ENCODE results near the gene TJP1.
A peak's percentile ranks its signal among the peaks of the same experiment; 100 is the strongest.

TJP1 gene

GRCh38 chr15:29822100-29822683 lies at the start of gene TJP1:
Gene TJP1, minus strand, starts transcription at chr15:29822468. Its CDS starts 440 bp downstream, at chr15:29822028.
- peak; percentile 88 for DNase-seq

GRCh38 chr15:29871401-29871800 lies 49.1 kb upstream of the TJP1 start:
- DNase-seq, result no peak

GRCh38 chr15:29870495-29871151 lies 48.4 kb upstream of the TJP1 start:
- DNase-seq, result no peak

- DNase-seq, result no peak
Measured at GRCh38 chr15:29867241-29868000, 45.2 kb upstream of the TJP1 start.

- DNase-seq, result no peak
Measured at GRCh38 chr15:29866337-29866736, 44.1 kb upstream of the TJP1 start.

GRCh38 chr15:29864501-29864900 lies 42.2 kb upstream of the TJP1 start:
- no peak for DNase-seq

- DNase-seq, result no peak
Measured at GRCh38 chr15:29863438-29863837, 41.2 kb upstream of the TJP1 start.

- DNase-seq, result no peak
Measured at GRCh38 chr15:29862271-29862670, 40.0 kb upstream of the TJP1 start.

GRCh38 chr15:29860872-29861271 lies 38.6 kb upstream of the TJP1 start:
- DNase-seq, result no peak

GRCh38 chr15:29859973-29860715 lies 37.9 kb upstream of the TJP1 start:
- DNase-seq, result no peak

GRCh38 chr15:29859293-29859692 lies 37.0 kb upstream of the TJP1 start:
- no peak for DNase-seq

- DNase-seq, result no peak
Measured at GRCh38 chr15:29857221-29857789, 35.0 kb upstream of the TJP1 start.

- no peak for DNase-seq
Measured at GRCh38 chr15:29854413-29854812, 32.1 kb upstream of the TJP1 start.

- no peak for DNase-seq
Measured at GRCh38 chr15:29853211-29853987, 31.1 kb upstream of the TJP1 start.

- DNase-seq, result no peak
Measured at GRCh38 chr15:29852201-29852600, 29.9 kb upstream of the TJP1 start.

GRCh38 chr15:29849716-29850115 lies 27.4 kb upstream of the TJP1 start:
- no peak for DNase-seq

GRCh38 chr15:29849218-29849617 lies 26.9 kb upstream of the TJP1 start:
- no peak for DNase-seq

GRCh38 chr15:29844290-29844903 lies 22.1 kb upstream of the TJP1 start:
- DNase-seq, result no peak

- DNase-seq, result no peak
Measured at GRCh38 chr15:29842290-29842689, 20.0 kb upstream of the TJP1 start.

GRCh38 chr15:29840926-29841325 lies 18.7 kb upstream of the TJP1 start:
- DNase-seq, result no peak

GRCh38 chr15:29840054-29840453 lies 17.8 kb upstream of the TJP1 start:
- no peak for DNase-seq

Data from left hindlimb (tissue), 1 donor.